GM12872 (cell line): Measurements from ENCODE around the gene TEX2.

Experiments
- CTCF ChIP-seq: IDR thresholded peaks from 3 replicates; pipeline ENCODE4 v1.5.1; 2011; ENCODE audit warnings: low read depth, mild to moderate bottlenecking, low read length, moderate library complexity; ENCODE audit not compliant: insufficient read depth

TEX2 gene

GRCh38 chr17:64262198-64262999 lies 661 bp downstream of the TEX2 start:
- no peak for TF ChIP-seq CTCF

GRCh38 chr17:64261417-64262145 lies 1.5 kb downstream of the TEX2 start:
- TF ChIP-seq CTCF: no peak

- no peak for TF ChIP-seq CTCF
Measured at GRCh38 chr17:64260886-64261285, 2.2 kb downstream of the TEX2 start.

GRCh38 chr17:64259922-64260321 lies 3.1 kb downstream of the TEX2 start:
- no peak for TF ChIP-seq CTCF

- TF ChIP-seq CTCF: no peak
Measured at GRCh38 chr17:64259426-64259825, 3.6 kb downstream of the TEX2 start.

- TF ChIP-seq CTCF: no peak
Measured at GRCh38 chr17:64256913-64257807, 5.9 kb downstream of the TEX2 start.

GRCh38 chr17:64255764-64256163 lies 7.3 kb downstream of the TEX2 start:
- TF ChIP-seq CTCF: no peak
